Stimulated activated CD8-positive, alpha-beta memory T cell treated with anti-CD3 and anti-CD28 coated beads, Interleukin-2, amount 100 ng/mL, for 48 hours (primary cell): Measurements from ENCODE around the gene SLC17A7.

Experiments used
- DNase-seq, 2 donors: peaks; one replicate each; pipeline ENCODE4 v3.0.0-alpha.2; 2020; ENCODE audit warnings: low read depth in 2 of 2

The SLC17A7 gene

DNA sequence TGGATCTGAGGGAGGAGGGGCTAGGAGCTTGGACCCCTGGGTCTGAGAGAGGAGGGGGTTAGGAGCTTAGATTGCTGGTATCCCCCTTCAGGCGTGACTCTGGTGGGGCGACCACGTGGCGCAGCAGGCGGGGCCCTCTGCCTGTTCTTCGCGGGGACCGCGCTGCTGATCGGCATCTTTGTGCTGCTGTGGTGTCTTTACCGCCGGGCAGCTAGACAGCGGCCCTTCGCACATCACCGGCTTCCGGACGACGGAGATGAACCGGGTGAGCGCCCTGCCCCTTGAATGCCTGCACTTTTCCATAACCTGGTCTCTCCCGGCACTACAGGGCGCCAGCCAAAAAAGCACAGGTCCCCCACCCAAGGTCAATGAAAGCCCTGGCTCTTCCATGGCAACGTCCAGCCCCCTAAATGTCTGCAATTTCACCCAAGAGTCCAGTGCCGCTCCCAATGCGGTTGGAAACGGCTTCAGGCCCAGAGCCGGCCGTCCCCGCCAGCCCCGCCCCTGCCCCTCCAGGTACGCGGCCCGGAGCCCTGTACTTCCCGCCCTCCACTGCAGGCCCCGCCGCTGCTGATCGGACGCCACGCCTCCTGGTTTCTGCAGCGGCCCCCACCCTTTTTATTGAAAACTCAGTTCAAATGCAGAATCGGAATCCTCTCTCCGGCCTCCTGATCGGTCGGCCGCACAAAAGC is 13.3 kb downstream of the SLC17A7 start:
- no peak for DNase-seq

DNA sequence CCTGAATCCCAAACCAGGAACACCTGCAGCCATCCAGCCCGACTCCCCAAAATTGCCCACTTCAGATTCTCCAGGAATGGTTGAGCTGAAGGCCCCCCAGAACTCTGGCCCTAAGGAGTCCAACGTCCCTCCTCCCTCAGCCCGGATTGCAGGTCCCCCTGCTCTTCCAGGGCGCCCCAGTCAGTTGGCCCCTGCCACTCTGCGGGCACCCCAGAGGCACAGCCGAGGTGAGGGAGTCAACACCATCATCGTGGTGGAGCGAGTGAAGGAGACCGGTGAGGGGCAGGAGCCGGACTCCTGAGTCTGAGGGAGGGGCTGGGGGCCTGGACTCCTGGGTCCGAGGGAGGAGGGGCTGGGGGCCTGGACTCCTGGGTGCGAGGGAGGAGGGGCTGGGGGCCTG is 14.0 kb downstream of the SLC17A7 start:
- no peak for DNase-seq

DNA sequence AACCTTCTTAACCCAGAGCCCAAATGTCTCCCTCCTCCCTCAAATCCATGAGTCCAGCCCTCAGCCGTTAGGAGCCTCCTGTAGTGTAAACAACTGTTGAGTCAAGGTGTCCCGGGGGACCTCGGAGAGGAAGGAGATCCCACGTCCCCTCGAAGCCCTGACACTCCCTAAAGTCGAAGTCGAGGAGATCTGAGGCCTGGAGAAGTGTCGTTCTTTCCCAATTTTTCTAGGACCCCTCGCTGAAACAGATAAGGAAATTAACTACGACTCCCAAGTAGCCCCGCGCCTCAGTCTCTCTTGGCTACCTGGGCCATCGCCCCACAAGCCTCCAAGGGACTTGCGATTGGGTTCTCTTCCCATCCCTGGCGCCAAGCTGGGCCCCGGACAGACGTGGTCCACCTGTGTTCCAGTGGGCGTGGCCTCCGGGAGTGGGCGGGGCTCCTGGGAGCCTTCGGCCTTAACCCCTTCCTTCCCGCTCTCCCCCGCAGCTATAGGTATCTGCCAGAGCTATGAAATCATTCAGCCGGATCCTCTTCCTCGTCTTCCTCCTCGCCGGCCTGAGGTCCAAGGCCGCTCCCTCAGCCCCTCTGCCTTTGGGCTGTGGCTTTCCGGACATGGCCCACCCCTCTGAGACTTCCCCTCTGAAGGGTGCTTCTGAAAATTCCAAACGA is 15.3 kb downstream of the SLC17A7 start:
- DNase-seq = peak in 1 of 2 donors; percentile 30

DNA sequence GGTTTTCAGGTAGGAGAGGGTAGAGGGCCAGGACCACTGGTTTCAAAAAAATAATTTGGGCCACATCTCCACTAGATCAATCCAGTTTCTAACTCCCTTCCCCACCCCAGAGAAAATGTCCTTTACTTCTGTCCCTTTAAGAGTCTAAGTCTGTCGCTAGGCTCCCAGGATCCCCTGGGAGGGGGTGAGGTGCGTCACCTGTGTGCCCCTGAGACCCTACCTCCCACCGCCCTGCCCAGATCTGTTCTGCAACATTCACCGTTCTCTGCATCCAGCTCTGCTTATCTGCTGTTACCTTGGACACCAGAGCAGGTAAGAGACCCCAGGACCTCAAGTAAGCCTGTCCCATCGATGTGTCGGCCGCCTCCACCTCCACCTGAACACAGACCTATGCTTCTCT is 16.1 kb downstream of the SLC17A7 start, which contains the start of gene GFY:
GFY (plus strand) TSS at position 211 of the 400 bp plus-strand sequence. CDS start 1,043 bp downstream, outside the sequence.
- DNase-seq = no peak

DNA sequence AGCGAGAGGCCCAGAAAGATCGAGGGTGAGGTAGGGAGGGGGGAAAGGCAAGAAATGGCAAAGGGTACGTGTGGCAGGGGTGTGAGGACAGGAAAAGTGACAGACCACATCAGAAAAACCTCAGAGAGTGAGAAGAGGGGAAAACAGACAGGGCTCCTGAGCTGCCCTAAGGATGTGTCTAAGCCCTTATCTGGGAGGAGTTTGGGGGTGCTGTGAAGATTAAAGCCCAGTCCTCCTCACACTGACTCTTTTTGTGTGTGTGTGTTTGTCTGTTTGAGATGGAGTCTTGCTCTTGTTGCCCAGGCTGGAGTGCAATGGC is 17.4 kb downstream of the SLC17A7 start:
- no peak for DNase-seq

DNA sequence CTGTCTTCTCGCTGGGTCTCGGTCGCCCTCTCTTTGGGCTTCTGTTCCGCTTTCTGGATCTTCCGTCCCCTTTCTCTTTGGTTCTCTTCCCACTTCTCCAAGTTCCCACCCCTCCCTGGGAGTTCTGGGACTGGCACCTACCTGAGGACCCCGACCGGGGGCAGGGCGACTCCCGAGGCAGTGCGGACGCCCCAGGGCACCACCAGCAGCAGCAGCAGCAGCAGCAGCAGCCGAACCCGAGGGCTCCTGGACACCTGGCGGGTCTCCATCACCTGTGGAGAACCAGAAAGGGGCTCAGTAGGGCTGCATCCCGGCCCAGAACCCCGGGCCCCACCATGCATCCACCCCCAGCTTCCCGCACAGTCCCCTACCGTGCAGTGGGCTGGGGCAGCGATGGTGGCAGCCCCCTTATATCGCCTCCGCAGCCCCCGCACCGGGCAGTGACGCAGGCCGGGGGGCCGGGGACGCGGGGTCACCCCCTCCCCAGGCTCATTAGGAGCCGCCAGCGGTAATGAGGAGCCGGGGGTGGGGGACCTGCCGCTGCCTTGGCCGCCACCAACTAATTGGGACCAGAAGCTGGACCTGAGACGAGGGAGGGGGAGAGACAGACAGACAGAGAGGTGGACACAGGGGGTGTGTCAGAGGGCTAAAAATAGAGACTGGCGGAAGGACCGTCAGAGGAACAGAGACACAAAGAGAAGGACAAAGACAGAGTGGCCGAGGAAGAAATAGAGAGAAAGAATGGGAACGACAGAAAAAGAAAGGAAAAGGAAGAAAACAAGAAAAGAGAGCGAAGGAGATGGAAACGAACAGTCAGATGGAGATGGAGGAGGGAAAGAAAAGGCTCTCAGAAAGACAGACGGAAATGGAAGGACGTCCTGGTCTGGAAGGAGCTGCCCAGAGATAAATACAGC is 18.0 kb downstream of the SLC17A7 start, which contains the start of gene PTH2:
PTH2 (minus strand) TSS at position 371 of the 914 bp plus-strand sequence; CDS start at position 269, 102 bp downstream.
- DNase-seq = no peak

DNA sequence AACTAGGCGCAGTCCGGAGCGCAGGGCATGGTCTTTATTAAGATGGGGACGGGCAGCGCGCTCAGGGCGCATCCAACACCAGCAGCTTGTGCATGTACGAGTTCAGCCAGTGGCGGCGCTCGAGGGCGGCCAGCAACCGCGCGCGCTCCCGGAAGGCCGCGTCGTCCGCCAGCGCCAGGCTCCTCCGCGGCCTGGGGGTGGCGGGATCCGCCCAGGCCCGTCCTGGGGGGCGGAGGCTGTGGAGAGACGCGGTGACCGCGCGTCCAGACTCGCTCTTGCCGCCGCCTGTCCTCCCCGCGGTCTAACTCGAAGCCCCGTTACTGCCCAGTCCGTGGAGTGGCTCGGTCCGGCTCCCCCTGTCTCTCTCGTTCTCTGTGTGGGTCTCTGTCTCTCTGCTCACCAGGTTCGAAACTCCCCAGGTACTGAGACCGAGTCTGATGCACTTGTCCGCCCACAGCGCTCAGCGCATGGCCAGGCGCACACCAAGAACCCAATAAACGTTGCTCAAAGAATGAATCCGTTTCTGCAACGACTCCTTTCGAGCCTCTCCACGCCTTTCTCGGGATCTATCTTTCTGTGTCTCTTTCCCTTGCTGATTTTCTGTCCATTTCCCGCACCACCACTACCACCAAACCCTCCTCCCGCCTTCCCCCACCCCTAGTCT is 18.8 kb downstream of the SLC17A7 start:
- peak in 1 of 2 donors; percentile 41 for DNase-seq

DNA sequence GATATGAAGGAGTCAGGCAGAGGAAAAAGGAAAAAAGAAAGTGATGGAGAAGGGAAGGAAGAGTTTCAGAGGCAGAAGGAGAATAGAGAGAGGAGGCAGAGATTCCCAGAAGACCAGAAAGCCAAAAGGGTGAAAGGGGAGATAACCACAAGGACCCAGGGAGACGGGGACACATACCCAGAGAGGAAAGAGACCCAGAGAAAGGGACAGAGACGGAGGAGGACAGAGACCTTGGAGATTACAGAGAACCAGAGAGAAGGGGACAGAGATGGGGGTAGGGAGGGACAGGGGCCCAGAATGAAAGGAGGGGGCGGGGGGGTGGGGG is 19.5 kb downstream of the SLC17A7 start:
- DNase-seq = no peak

DNA sequence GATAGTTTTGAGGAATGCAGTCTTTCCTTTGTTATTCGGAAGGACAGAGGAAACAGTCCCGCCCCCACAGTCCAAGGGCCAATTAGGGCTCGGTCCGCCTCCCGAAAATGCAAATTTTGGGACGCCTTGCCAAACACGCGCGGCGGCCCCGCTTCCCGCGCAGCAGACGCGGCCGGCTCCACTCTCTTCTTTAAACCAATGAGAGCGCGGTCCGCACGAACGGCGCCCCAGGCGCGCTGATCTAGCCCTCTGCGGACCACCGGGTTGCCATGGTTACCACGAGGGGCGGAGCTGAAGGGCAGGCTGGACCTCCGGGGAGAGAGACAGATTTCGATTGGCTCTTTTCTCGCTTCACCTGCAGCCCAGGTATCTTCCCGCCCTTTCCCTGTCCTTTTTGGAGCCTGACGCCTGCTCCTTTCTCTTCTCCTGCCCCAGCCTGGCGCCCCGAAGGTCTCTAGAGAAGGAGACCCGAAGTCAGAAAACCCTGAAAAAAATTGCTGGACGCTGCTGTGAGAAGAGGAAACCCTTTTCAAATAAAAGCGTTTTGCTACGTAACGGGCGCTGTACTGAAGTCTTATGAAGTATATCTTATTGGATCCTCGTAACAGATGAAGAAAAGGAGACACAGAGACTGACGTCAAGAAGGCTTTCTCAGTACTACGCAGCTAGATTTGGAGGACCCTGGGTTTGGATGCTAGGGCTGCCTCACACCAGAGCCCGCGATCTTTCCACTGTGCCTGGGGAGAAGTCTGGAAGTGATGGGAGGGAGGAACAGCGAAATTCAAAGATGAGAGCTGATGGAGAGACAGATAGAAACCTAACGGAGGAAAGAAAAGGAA is 20.1 kb downstream of the SLC17A7 start:
- DNase-seq = peak in 1 of 2 donors; percentile 49

DNA sequence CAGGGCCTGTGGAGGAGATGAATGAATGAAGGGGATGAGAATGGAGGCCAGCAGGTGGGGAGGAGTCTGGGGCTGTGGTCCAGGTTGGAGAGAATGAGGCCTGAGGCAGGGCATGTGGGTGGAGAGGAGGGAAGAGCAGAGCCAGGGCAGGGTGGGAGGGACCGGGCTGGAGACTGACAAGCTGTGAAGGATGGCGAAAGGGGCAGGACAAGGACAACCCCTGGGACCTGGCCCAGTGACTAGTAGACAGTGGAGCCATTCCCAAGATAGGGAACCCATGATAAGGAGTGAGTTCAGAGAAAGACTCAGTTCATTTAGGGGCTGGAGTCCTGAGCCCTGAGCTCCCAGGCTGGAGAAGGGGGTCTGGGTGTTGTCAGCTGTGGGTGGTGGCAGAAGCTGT is 21.1 kb downstream of the SLC17A7 start:
- DNase-seq = no peak

DNA sequence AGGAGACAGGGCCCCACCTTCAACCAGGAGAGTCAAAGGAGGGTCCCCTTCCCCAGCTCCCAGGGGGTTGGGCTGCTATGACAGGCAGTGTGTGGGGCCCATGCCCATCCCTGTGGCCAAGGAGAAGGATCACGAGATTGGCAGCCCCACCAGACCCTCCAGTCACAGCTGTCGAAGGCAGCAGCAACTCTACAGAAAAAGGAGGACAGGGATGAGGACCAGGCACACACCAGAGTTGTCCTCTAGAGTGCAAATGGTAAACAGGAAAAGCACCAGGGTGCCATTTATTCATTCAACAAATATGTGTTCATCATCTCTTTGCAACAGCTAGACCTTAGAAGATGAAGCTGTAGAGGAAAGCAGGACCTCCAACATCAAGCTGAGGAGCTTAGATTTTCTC is 22.2 kb downstream of the SLC17A7 start:
- DNase-seq = no peak

DNA sequence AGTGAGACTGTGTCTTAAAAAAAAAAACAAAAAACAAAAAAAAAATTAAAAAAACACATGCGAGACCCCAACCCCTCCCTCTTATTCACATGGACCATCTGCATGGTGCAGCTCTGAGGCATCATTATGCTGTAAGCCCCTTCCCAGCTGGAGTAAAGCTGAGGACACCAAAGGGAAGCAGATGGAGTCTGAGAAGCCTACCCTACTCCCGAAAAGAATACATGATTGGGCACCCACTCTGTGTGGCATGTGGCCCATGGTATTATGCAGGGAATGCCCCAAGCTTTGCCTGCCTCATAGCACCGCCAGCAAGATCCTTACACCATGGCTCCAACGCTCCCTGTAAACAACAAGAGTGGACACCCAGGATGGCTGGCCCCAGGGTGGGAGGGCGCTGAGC is 22.8 kb downstream of the SLC17A7 start:
- no peak for DNase-seq

DNA sequence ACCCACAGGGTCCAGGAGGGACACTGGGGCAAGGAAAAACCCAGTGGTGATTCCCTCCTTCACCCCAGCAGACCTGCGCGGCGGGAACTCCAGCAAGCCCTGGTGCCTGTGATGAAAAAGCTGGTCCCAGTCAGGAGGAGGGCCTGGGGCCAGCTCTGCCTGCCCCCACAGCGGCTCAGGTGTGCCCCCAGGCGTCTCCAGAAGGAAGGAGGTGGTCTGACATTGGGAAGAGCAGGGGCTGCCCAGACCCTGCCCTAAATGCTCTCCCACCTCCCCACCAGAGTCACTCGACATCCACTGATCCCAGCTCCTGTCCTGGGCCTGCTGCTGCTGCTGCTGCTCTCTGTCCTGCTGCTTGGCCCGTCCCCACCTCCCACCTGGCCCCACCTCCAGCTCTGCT is 24.2 kb downstream of the SLC17A7 start:
- DNase-seq = no peak

DNA sequence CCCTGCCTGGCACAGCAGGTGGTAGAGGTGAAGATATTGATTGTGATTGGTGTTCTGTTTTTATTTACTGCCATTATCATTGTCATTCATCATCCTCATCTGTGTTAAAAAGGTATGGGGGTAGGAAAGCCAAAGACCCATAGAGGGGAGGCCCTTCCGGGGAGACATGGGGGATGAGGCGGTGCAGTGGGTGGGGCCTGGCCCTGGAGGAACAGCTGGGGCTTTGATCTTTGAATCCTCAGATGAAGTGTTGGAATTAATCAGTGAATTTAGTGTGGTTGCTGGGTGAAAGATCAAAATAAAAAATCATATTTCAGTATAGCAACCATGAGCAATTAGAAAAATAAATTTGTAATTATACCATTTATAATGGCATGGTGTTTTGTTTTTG is 25.5 kb downstream of the SLC17A7 start:
- no peak for DNase-seq

DNA sequence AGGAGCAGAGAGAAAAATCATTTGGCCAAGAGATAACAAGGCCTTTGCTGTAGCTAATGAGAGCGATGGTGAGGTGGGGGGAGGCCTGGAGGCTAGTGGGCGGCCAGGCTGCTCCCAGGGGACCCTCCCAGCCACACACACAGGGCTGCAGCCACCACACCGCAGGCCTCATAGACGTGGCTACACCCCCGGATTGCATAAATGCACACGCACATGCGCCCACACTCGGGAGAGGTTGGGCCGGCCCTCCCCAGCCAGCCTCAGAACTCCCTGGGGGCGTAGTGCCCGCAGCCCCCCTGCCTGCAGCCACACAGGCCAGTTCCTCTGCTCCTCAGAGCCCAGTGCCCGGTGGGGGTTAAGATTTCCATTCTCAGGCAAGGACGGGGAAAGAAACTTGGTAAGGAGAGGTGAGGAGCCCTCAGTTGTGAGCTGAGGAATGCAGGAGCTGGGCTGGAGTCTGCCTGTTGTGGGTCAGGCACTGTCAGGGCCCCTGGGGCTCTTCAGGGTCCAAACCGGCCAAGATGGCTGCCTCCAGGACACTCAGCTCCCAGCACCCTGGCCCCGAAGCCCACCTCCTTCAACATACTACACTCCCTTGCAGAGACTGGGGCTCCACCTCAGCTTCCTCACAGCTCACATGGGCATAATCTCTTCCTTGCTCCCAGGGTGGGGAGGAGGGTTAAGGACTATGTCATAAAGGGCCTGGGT is 26.1 kb downstream of the SLC17A7 start:
- DNase-seq = no peak

DNA sequence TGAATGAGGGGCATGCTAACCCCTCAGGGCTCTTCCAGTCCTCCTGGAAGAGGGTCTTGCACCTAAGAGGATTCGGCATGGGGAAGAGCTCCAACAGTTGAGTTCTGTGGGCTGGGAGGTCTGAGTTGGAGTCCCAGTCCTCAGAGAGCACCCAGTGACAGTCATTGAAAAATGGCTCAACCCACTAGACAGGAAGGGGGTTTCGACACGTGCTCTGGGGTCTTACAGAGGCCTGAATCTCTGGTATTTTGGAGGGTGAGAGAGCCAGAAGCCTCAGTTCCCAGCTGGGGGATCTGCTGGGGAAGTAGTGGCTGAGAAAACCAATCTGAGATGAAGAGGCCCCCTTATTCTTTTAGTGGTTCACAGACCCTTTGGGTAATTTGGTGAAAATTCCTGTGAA is 27.1 kb downstream of the SLC17A7 start:
- DNase-seq = no peak

DNA sequence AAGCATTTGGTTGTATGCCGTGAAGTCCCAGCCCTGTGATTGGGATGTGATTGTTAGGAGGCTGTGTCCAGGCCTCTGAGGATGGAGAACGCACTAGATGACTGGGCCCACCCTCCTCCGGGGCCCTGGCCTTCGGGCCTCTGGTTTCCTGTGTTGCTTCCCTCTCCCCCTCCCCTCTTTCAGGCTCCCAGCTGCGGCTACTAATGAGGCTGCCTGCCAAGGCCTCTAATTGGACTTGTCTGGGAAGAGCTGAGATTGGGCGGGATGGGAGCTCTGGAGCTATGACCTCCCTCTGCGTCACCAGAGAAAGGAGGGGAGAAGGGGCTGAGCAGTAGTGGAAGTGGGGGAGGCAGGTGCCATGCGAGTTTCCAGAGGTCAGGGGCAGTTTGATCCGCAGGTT is 28.0 kb downstream of the SLC17A7 start:
- no peak for DNase-seq

DNA sequence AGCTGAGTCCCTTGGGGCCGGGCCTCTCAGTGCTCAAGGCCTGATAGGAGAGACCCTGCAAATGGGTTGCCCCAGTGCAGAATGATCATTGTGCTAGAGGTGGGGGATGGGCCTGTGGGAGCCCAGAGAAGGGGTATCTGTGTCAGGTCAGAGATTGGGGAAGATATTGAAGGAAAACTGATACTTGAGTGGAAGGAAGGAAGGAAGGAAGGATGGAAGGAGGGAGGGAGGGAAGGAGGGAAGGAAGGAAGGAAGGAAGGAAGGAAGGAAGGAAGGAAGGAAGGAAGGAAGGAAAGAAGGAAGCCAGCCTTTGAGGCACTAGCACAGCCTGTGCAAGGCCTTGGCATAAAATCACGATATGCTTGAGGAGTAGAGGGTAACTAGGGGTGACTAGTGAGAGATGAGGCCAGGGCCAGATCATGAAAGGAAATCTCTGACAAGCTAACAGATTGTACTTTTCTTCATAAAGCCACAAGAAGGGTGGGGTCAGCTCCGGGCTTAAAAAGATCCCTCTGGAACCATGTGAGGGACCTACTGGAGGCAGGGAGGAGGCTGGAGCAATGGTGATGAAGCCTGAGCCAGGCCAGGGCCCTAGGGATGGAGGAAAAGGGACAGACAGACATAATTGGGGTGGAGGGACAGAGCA is 29.5 kb downstream of the SLC17A7 start:
- DNase-seq = no peak

DNA sequence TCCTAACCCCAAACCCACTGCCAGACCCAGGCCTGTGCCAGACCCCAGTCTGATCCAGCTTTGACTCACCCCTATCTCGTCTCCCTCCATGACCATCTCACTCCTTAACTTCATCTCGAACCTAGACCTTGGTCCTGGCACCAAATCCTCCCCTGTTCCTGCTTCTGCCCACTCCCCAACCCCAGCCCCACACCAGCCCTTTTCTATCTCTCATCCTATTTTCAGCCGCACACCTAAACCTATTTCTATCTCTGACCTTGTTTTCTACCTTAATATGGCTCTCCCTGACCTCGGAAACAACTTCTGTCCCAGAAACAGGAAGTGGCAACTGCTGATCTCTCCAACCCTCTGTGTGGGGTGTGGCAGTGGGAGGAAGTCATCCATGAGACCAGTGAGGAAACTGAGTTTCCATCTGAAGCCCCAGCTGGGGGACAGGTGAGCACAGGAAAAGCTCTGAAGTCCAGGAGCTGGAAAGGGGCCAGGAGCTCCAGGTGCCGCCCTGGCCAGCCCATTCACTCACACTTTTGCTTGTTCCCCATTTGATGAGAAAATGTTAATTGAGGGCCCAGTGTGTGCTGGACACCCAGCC is 31.8 kb downstream of the SLC17A7 start:
- DNase-seq = no peak
